Measurements from ENCODE around the gene MICAL3. TPM values are rescaled to one million over a fixed set of nuclear protein-coding genes. Genes with fewer than 3 reads are reported as not detected.
"Not testable (repeated sequence)": the region's sequence is repeated elsewhere in the genome, so short reads cannot be mapped to it uniquely, and the experiment has no call there.

MICAL3 gene
- total RNA-seq, 1 donor from 2014 or later: 28.2 TPM

- no peak for DNase-seq
Measured at GRCh38 chr22:17777005-17777716, 247.2 kb downstream of the MICAL3 start.

GRCh38 chr22:17775781-17776465 is 248.4 kb downstream of the MICAL3 start:
- DNase-seq: no peak

GRCh38 chr22:17774926-17775685 is 249.3 kb downstream of the MICAL3 start:
- no peak for DNase-seq

- DNase-seq: no peak
Measured at GRCh38 chr22:17774206-17774925, 250.0 kb downstream of the MICAL3 start, which contains the start of gene BID. BID (minus strand) TSS chr22:17774469; CDS start chr22:17750116, 24,353 bp downstream.

GRCh38 chr22:17773606-17774205 is 250.7 kb downstream of the MICAL3 start:
- DNase-seq: no peak

- DNase-seq: no peak
Measured at GRCh38 chr22:17772958-17773605, 251.3 kb downstream of the MICAL3 start.

- DNase-seq: no peak
Measured at GRCh38 chr22:17772249-17772957, 252.0 kb downstream of the MICAL3 start.

- no peak for DNase-seq
Measured at GRCh38 chr22:17770180-17771077, 253.9 kb downstream of the MICAL3 start.

GRCh38 chr22:17769716-17770082 is 254.7 kb downstream of the MICAL3 start:
- DNase-seq: no peak

- no peak for DNase-seq
Measured at GRCh38 chr22:17769013-17769715, 255.2 kb downstream of the MICAL3 start.

GRCh38 chr22:17767233-17768065 is 256.9 kb downstream of the MICAL3 start:
- DNase-seq: no peak

- DNase-seq: not testable (repeated sequence)
Measured at GRCh38 chr22:17764852-17765251, 259.5 kb downstream of the MICAL3 start.

- no peak for DNase-seq
Measured at GRCh38 chr22:17764036-17764435, 260.3 kb downstream of the MICAL3 start.

GRCh38 chr22:17763442-17763841 is 260.9 kb downstream of the MICAL3 start:
- not testable (repeated sequence) for DNase-seq

GRCh38 chr22:17761138-17761488 is 263.2 kb downstream of the MICAL3 start:
- DNase-seq: no peak

GRCh38 chr22:17754233-17754925 is 270.0 kb downstream of the MICAL3 start:
- no peak for DNase-seq

GRCh38 chr22:17753401-17753989 is 270.9 kb downstream of the MICAL3 start:
- DNase-seq: no peak

Measured in skin of body (tissue), 2 donors.